ENCODE results near the gene PTPN21. TPM values are rescaled to one million over a fixed set of nuclear protein-coding genes. Genes with fewer than 3 reads are reported as not detected.

PTPN21 gene
- total and polyA plus RNA-seq, 9 of the 15 experiments (the other 6 are each of a cell fraction or from before 2014, with no cell fraction given) = 0.06 to 1.9 (median 0.94) TPM

- TF ChIP-seq RFX5 (IDR thresholded peaks at IDR 0.05; ENCODE audit: low read depth, low read length) (no peak), ARID4B (CRISPR knock-in tag; IDR thresholded peaks at IDR 0.05) (peak; percentile 77), SFPQ (IDR thresholded peaks at IDR 0.05; ENCODE audit: low read depth, low read length) (no peak), ZNF639 (CRISPR knock-in tag; conservative IDR thresholded peaks at IDR 0.05 in 1 of 2, IDR thresholded peaks at IDR 0.05 in 1 of 2) (no peak), ZNF212 (CRISPR knock-in tag; IDR thresholded peaks at IDR 0.05) (no peak), TAF1 (IDR thresholded peaks at IDR 0.05; ENCODE audit: control insufficient read depth, extremely low read depth, insufficient read depth, low read length, severe bottlenecking) (peak; percentile 26), U2AF2 (optimal IDR thresholded peaks at IDR 0.05; ENCODE audit: low read depth, low read length) (no peak), ZNF507 (tag; conservative IDR thresholded peaks at IDR 0.05) (no peak), ZBTB8A (IDR thresholded peaks at IDR 0.05; ENCODE audit: partially characterized antibody) (no peak), HDGF (IDR thresholded peaks at IDR 0.05) (no peak), PHF8 (IDR thresholded peaks at IDR 0.05; ENCODE audit: borderline replicate concordance, low read length) (peak; percentile 44; the same call in 1 of the 2 replicates), RAD21 (CRISPR knock-in tag; conservative IDR thresholded peaks at IDR 0.05 in 1 of 2, IDR thresholded peaks at IDR 0.05 in 1 of 2) (no peak)
Measured at GRCh38 chr14:88551094-88551870, 3.5 kb downstream of the PTPN21 start (continued).
